GM18520 (cell line): Measurements from ENCODE around the gene CYP4F3.
"Not testable (repeated sequence)": the region's sequence is repeated elsewhere in the genome, so short reads cannot be mapped to it uniquely, and the experiment has no call there.

Experiments
- ATAC-seq: cut with Tn5 transposase; IDR thresholded peaks from one replicate; pipeline ENCODE4 v1.9.1; 2021; ENCODE audit not compliant: unreplicated experiment

The CYP4F3 gene

GRCh38 chr19:15629003-15629880, 11.5 kb upstream of the CYP4F3 start:
- no peak for ATAC-seq

GRCh38 chr19:15631817-15632216, 8.9 kb upstream of the CYP4F3 start:
- no peak for ATAC-seq

- no peak for ATAC-seq
These were observed 7.4 kb upstream of the CYP4F3 start for GRCh38 chr19:15633082-15633835.

GRCh38 chr19:15634105-15634504, 6.6 kb upstream of the CYP4F3 start:
- ATAC-seq = no peak

- no peak for ATAC-seq
These were observed 5.5 kb upstream of the CYP4F3 start for GRCh38 chr19:15635016-15635805.

- no peak for ATAC-seq
These were observed 4.7 kb upstream of the CYP4F3 start for GRCh38 chr19:15636026-15636425.

- no peak for ATAC-seq
These were observed 1.1 kb upstream of the CYP4F3 start for GRCh38 chr19:15639596-15639995.

GRCh38 chr19:15640904-15641597, 354 bp downstream of the CYP4F3 start:
- no peak for ATAC-seq

- no peak for ATAC-seq
These were observed 1.3 kb downstream of the CYP4F3 start for GRCh38 chr19:15641901-15642491.

GRCh38 chr19:15642807-15643206, 2.1 kb downstream of the CYP4F3 start:
- ATAC-seq = no peak

- no peak for ATAC-seq
These were observed 2.7 kb downstream of the CYP4F3 start for GRCh38 chr19:15643387-15643786.

GRCh38 chr19:15644066-15644741, 3.5 kb downstream of the CYP4F3 start:
- no peak for ATAC-seq

- ATAC-seq = no peak
These were observed 4.1 kb downstream of the CYP4F3 start for GRCh38 chr19:15644816-15645215.

GRCh38 chr19:15649526-15649925, 8.8 kb downstream of the CYP4F3 start:
- no peak for ATAC-seq

- not testable (repeated sequence) for ATAC-seq
These were observed 9.4 kb downstream of the CYP4F3 start for GRCh38 chr19:15650123-15650522.

GRCh38 chr19:15651791-15652190, 11.1 kb downstream of the CYP4F3 start:
- ATAC-seq = no peak

- ATAC-seq = no peak
These were observed 12.0 kb downstream of the CYP4F3 start for GRCh38 chr19:15652559-15653278.

GRCh38 chr19:15656467-15656866, 15.8 kb downstream of the CYP4F3 start:
- ATAC-seq = no peak

GRCh38 chr19:15663247-15663646, 22.6 kb downstream of the CYP4F3 start:
- ATAC-seq = no peak
